GM10248 (cell line): Measurements from ENCODE around the gene NELFB.

Experiments
- CTCF ChIA-PET: fragments of 300-600 bp; sonication (Branson Sonifier 250); formaldehyde crosslinking; extraction: SDS; loops from one replicate; lab custom pipeline; 2021; ENCODE audit warnings: antibody characterized with exemption; lab: Yijun Ruan, JAX
- POLR2A ChIA-PET: fragments of 350-650 bp; sonication (Branson Sonifier 250); formaldehyde crosslinking; extraction: SDS; loops from one replicate; lab custom pipeline; 2020; ENCODE audit warnings: antibody characterized with exemption; lab: Yijun Ruan, JAX
- DNase-seq: peaks from one replicate; pipeline ENCODE4 v3.0.0; 2012; ENCODE audit errors: extremely low spot score
- CTCF ChIP-seq: IDR thresholded peaks from 2 replicates; pipeline ENCODE4 v1.5.1; 2012; ENCODE audit warnings: mild to moderate bottlenecking, low read depth; ENCODE audit errors: extremely low read depth, missing control alignments, control extremely low read depth

NELFB gene

GRCh38 chr9:137266162-137266527 is 11.0 kb downstream of the NELFB start:
- CTCF ChIA-PET: interaction anchor here (1.8 kb wide), 1 partner anchor 21 kb away, joined by 4 read pairs; no protein-coding TSS in a partner anchor

GRCh38 chr9:137266585-137267453 is 11.7 kb downstream of the NELFB start:
- no peak for TF ChIP-seq CTCF
- DNase-seq: no peak
- ChIA-PET POLR2A (interaction anchor here (1.2 kb wide), 1 partner anchor 24 kb away, joined by 6 read pairs; no protein-coding TSS in a partner anchor), CTCF (interaction anchor here (0.9 to 1.8 kb wide), 5 partner anchors 10 to 238 kb away, joined by 3 to 4 read pairs (median 4); partner anchors contain the start of gene TOR4A)

More at GRCh38 chr9:137266162-137266527, 11.0 kb downstream of the NELFB start:
- POLR2A ChIA-PET: interaction anchor here (2.1 kb wide), 1 partner anchor 26 kb away, joined by 5 read pairs; no protein-coding TSS in a partner anchor
- DNase-seq: no peak
- TF ChIP-seq CTCF: no peak

GRCh38 chr9:137267933-137268355 is 12.8 kb downstream of the NELFB start:
- no peak for DNase-seq
- no peak for TF ChIP-seq CTCF
- ChIA-PET POLR2A (interaction anchor here (1.0 to 1.2 kb wide), 2 partner anchors 25 to 27 kb away, joined by 3 to 6 read pairs; partner anchors contain the start of gene TUBB4B), CTCF (interaction anchor here (0.9 to 1.3 kb wide), 4 partner anchors 9 to 239 kb away, joined by 3 to 4 read pairs (median 4); partner anchors contain the start of gene TOR4A)

GRCh38 chr9:137268538-137269201 is 13.5 kb downstream of the NELFB start:
- ChIA-PET CTCF (interaction anchor here (0.9 to 1.1 kb wide), 2 partner anchors 9 to 10 kb away, joined by 3 to 4 read pairs; partner anchors contain the start of gene TOR4A), POLR2A (interaction anchor here (1.0 to 1.1 kb wide), 2 partner anchors 28 kb away, joined by 3 to 6 read pairs; partner anchors contain the start of gene TUBB4B)
- no peak for DNase-seq
- no peak for TF ChIP-seq CTCF

- no peak for TF ChIP-seq CTCF
- ChIA-PET POLR2A (interaction anchor here (1.1 kb wide), 1 partner anchor 28 kb away, joined by 6 read pairs; the partner anchor contains the start of gene TUBB4B), CTCF (interaction anchor here (0.9 to 1.1 kb wide), 2 partner anchors 8 to 10 kb away, joined by 3 to 4 read pairs; partner anchors contain the start of gene TOR4A)
- DNase-seq: no peak
Measured at GRCh38 chr9:137269231-137269772, 14.2 kb downstream of the NELFB start.
